HepG2 (cell line): ENCODE measurements around the gene FOXA3. TPM values are rescaled to one million over a fixed set of nuclear protein-coding genes. Genes with fewer than 3 reads are reported as not detected.

Experiments
- BCL6 ChIP-seq: IDR thresholded peaks from 2 replicates; pipeline ENCODE4 v1.6.1; 2016; ENCODE audit warnings: missing genetic modification reagents, missing compliant biosample characterization
- EZH2 ChIP-seq: conservative IDR thresholded peaks from 2 replicates; pipeline ENCODE4 v1.6.1; 2012; ENCODE audit warnings: mild to moderate bottlenecking, low read depth, low read length, moderate library complexity
- ISL2 ChIP-seq: sonication (generic); formaldehyde crosslinking; IDR thresholded peaks from 2 replicates; pipeline ENCODE4 v1.5.0; 2020; ENCODE audit warnings: missing genetic modification reagents
- KLF9 ChIP-seq: IDR thresholded peaks from 2 replicates; pipeline ENCODE4 v1.6.1; 2016; ENCODE audit warnings: low read depth
- RFXAP ChIP-seq: sonication (generic); formaldehyde crosslinking; IDR thresholded peaks from 2 replicates; pipeline ENCODE4 v1.4.0; 2020; ENCODE audit warnings: missing genetic modification reagents, borderline replicate concordance
- ZNF33A ChIP-seq: sonication (generic); formaldehyde crosslinking; IDR thresholded peaks from 2 replicates; pipeline ENCODE4 v1.5.1; 2020; ENCODE audit warnings: missing genetic modification reagents, mild to moderate bottlenecking, moderate library complexity, borderline replicate concordance
- ZNF737 ChIP-seq: sonication (generic); formaldehyde crosslinking; IDR thresholded peaks from 2 replicates; pipeline ENCODE4 v1.5.0; 2020; ENCODE audit warnings: missing genetic modification reagents, mild to moderate bottlenecking, borderline replicate concordance
- polyA plus RNA-seq, 8 experiments: library from polyadenylated mRNA; depleted of rRNA in 3 of 8; stranded (reverse) in 7 of 8; unstranded in 1 of 8; fragments of >200 nt; fragmentation: Illumina TruSeq in 4 of 8; extraction: Trizol in 4 of 8; gene quantifications; 2 replicates each; pipeline versions ENCODE4 v1.2.1 to v1.2.3, GENCODE V29; 2011 to 2016; ENCODE audit warnings: low read depth in 4 of 8, missing spikeins in 1 of 8, mixed read lengths in 1 of 8; ENCODE audit not compliant: insufficient read depth in 1 of 8
- total RNA-seq, 5 experiments: library from RNA; depleted of rRNA; stranded (reverse); fragments of >200 nt; fragmentation: Illumina TruSeq; extraction: Trizol; gene quantifications; 2 replicates each; pipeline ENCODE4 v1.2.3, GENCODE V29; 2016; ENCODE audit warnings: low read depth in 1 of 5
- TF ChIP-seq, protein P1 (sequence below): sonication (generic); formaldehyde crosslinking; IDR thresholded peaks from 2 replicates; pipeline ENCODE4 v1.5.0; 2020; ENCODE audit warnings: missing genetic modification reagents
- TF ChIP-seq, protein P2 (sequence below): sonication (generic); formaldehyde crosslinking; IDR thresholded peaks from 2 replicates; pipeline ENCODE4 v1.4.0; 2020; ENCODE audit warnings: missing genetic modification reagents
- TF ChIP-seq, protein P3 (sequence below): sonication (generic); formaldehyde crosslinking; IDR thresholded peaks from 2 replicates; pipeline ENCODE4 v1.5.0; 2020; ENCODE audit warnings: missing genetic modification reagents
- TF ChIP-seq, protein P4 (sequence below): sonication (generic); formaldehyde crosslinking; IDR thresholded peaks from 2 replicates; pipeline ENCODE4 v1.9.0; 2021; ENCODE audit warnings: mild to moderate bottlenecking, missing genetic modification reagents
- TF ChIP-seq, protein P5 (sequence below): sonication (generic); formaldehyde crosslinking; IDR thresholded peaks from 2 replicates; pipeline ENCODE4 v1.5.0; 2020; ENCODE audit warnings: mild to moderate bottlenecking, missing genetic modification reagents, borderline replicate concordance

The FOXA3 gene
- total and polyA plus RNA-seq, 2 of the 13 experiments (the other 11 are each of a cell fraction or from before 2014, with no cell fraction given), result 29.8 to 47.6 TPM

DNA sequence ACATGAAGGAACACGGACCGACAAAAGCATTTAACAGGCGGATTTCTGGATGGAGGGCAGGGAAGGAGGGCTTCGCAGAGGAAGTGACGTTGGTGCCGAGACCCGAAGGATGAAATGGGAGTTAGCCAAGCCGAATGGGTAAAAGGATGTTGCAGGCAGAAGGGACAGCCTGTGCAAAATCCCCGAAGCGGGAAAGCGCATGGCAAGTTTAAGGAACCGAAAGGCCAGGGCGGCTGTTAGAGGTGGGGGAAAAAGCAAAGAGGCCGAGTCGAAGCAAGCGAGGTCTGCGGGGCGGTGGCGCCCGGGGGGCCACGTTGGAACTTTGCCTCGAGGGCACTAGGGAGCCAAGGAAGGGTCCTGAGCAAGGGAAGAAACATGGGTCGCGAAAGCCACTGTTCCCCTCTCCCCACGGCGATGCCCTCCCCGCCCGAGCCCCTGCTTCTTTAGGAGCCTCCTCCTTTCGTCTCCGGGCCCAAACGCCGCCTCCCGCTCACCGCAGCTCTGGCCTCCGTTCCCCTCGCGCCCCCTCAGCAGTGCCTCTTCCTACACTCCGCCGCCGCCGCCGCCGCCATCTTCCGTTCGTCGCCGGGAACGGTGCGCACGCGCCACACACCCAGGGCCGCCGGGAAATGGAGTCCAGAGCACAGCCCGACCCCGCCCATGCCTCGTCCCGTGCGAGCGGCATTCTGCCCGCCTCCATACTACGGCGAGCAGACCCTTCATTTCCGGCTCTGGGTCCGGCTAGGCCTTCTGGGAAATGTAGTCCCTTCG, 1.4 kb upstream of the FOXA3 start, which contains the start of gene SYMPK (continued):
- TF ChIP-seq, protein P1, sequence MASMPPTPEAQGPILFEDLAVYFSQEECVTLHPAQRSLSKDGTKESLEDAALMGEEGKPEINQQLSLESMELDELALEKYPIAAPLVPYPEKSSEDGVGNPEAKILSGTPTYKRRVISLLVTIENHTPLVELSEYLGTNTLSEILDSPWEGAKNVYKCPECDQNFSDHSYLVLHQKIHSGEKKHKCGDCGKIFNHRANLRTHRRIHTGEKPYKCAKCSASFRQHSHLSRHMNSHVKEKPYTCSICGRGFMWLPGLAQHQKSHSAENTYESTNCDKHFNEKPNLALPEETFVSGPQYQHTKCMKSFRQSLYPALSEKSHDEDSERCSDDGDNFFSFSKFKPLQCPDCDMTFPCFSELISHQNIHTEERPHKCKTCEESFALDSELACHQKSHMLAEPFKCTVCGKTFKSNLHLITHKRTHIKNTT (CRISPR knock-in tag), result no peak
- TF ChIP-seq BCL6, result no peak; the same call in 1 of the 2 replicates
- TF ChIP-seq KLF9 (CRISPR knock-in tag), result peak; percentile 69; the same call in 1 of the 2 replicates
- TF ChIP-seq ZNF33A, result no peak
- no peak for TF ChIP-seq RFXAP
- no peak for TF ChIP-seq EZH2
- TF ChIP-seq, protein P2, sequence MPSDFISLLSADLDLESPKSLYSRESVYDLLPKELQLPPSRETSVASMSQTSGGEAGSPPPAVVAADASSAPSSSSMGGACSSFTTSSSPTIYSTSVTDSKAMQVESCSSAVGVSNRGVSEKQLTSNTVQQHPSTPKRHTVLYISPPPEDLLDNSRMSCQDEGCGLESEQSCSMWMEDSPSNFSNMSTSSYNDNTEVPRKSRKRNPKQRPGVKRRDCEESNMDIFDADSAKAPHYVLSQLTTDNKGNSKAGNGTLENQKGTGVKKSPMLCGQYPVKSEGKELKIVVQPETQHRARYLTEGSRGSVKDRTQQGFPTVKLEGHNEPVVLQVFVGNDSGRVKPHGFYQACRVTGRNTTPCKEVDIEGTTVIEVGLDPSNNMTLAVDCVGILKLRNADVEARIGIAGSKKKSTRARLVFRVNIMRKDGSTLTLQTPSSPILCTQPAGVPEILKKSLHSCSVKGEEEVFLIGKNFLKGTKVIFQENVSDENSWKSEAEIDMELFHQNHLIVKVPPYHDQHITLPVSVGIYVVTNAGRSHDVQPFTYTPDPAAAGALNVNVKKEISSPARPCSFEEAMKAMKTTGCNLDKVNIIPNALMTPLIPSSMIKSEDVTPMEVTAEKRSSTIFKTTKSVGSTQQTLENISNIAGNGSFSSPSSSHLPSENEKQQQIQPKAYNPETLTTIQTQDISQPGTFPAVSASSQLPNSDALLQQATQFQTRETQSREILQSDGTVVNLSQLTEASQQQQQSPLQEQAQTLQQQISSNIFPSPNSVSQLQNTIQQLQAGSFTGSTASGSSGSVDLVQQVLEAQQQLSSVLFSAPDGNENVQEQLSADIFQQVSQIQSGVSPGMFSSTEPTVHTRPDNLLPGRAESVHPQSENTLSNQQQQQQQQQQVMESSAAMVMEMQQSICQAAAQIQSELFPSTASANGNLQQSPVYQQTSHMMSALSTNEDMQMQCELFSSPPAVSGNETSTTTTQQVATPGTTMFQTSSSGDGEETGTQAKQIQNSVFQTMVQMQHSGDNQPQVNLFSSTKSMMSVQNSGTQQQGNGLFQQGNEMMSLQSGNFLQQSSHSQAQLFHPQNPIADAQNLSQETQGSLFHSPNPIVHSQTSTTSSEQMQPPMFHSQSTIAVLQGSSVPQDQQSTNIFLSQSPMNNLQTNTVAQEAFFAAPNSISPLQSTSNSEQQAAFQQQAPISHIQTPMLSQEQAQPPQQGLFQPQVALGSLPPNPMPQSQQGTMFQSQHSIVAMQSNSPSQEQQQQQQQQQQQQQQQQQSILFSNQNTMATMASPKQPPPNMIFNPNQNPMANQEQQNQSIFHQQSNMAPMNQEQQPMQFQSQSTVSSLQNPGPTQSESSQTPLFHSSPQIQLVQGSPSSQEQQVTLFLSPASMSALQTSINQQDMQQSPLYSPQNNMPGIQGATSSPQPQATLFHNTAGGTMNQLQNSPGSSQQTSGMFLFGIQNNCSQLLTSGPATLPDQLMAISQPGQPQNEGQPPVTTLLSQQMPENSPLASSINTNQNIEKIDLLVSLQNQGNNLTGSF (CRISPR knock-in tag), result peak; percentile 72; the same call in 1 of the 2 replicates
- TF ChIP-seq, protein P3, sequence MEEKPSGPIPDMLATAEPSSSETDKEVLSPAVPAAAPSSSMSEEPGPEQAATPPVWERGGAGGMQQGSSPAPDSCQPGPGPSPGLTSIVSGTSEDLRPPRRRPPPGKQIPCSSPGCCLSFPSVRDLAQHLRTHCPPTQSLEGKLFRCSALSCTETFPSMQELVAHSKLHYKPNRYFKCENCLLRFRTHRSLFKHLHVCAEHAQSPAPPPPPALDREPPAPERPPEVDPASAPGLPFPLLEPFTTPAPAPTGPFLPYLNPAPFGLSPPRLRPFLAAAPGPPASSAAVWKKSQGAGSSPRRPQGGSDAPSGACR (CRISPR knock-in tag), result no peak
- TF ChIP-seq, protein P4, sequence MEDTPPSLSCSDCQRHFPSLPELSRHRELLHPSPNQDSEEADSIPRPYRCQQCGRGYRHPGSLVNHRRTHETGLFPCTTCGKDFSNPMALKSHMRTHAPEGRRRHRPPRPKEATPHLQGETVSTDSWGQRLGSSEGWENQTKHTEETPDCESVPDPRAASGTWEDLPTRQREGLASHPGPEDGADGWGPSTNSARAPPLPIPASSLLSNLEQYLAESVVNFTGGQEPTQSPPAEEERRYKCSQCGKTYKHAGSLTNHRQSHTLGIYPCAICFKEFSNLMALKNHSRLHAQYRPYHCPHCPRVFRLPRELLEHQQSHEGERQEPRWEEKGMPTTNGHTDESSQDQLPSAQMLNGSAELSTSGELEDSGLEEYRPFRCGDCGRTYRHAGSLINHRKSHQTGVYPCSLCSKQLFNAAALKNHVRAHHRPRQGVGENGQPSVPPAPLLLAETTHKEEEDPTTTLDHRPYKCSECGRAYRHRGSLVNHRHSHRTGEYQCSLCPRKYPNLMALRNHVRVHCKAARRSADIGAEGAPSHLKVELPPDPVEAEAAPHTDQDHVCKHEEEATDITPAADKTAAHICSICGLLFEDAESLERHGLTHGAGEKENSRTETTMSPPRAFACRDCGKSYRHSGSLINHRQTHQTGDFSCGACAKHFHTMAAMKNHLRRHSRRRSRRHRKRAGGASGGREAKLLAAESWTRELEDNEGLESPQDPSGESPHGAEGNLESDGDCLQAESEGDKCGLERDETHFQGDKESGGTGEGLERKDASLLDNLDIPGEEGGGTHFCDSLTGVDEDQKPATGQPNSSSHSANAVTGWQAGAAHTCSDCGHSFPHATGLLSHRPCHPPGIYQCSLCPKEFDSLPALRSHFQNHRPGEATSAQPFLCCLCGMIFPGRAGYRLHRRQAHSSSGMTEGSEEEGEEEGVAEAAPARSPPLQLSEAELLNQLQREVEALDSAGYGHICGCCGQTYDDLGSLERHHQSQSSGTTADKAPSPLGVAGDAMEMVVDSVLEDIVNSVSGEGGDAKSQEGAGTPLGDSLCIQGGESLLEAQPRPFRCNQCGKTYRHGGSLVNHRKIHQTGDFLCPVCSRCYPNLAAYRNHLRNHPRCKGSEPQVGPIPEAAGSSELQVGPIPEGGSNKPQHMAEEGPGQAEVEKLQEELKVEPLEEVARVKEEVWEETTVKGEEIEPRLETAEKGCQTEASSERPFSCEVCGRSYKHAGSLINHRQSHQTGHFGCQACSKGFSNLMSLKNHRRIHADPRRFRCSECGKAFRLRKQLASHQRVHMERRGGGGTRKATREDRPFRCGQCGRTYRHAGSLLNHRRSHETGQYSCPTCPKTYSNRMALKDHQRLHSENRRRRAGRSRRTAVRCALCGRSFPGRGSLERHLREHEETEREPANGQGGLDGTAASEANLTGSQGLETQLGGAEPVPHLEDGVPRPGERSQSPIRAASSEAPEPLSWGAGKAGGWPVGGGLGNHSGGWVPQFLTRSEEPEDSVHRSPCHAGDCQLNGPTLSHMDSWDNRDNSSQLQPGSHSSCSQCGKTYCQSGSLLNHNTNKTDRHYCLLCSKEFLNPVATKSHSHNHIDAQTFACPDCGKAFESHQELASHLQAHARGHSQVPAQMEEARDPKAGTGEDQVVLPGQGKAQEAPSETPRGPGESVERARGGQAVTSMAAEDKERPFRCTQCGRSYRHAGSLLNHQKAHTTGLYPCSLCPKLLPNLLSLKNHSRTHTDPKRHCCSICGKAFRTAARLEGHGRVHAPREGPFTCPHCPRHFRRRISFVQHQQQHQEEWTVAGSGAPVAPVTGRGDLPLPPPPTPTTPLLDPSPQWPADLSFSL, result no peak
- TF ChIP-seq ISL2 (CRISPR knock-in tag), result no peak; the same call in none of the 2 replicates
- TF ChIP-seq, protein P5, sequence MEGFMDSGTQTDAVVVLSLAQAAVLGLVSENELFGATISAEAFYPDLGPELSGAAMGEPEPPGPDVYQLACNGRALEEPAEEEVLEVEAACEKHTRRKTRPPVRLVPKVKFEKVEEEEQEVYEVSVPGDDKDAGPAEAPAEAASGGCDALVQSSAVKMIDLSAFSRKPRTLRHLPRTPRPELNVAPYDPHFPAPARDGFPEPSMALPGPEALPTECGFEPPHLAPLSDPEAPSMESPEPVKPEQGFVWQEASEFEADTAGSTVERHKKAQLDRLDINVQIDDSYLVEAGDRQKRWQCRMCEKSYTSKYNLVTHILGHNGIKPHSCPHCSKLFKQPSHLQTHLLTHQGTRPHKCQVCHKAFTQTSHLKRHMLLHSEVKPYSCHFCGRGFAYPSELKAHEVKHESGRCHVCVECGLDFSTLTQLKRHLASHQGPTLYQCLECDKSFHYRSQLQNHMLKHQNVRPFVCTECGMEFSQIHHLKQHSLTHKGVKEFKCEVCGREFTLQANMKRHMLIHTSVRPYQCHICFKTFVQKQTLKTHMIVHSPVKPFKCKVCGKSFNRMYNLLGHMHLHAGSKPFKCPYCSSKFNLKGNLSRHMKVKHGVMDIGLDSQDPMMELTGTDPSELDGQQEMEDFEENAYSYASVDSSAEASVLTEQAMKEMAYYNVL, result no peak; the same call in 1 of the 2 replicates
- no peak for TF ChIP-seq ZNF737 (CRISPR knock-in tag)
